ENCODE results near the gene PKP1.

PKP1 gene

DNA sequence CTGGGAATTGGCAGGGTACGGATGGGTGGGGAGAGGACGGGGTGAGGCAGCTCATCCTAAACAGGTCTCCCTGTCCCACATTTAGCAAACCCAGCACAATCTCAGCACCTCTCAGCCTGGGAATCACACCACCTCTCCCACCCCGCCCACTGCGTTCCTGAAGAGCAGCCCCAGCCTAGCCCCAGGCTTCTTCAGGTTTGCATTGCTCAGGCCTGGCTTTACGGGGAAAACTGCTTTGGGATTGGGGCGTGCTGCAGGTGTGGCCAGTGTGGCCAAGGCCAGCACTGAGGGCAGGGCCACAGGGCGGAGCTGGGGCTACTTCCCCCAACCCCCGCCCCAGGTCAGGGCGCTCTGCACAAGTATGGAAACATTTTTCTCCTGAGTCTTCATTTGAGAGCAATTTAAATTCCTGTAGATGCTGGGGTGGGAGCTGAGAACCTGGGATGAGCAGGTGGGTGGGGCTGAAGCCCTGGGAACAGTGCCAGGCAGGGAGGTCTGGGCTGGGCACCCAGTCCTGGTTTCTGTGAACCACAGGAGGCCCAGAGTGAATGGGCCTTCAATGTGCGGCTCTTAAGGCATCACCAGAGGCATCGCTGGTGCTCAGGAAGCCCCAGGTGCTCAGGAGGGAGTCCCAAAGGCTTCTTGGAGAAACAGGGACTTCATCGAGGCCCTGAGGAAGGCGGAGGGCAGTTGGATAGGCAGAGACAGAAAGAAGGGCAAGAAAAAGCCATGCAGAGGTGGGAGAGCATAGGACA, 70.1 kb downstream of the PKP1 start:
- DNase-seq (ENCODE audit: low read depth), result no peak

DNA sequence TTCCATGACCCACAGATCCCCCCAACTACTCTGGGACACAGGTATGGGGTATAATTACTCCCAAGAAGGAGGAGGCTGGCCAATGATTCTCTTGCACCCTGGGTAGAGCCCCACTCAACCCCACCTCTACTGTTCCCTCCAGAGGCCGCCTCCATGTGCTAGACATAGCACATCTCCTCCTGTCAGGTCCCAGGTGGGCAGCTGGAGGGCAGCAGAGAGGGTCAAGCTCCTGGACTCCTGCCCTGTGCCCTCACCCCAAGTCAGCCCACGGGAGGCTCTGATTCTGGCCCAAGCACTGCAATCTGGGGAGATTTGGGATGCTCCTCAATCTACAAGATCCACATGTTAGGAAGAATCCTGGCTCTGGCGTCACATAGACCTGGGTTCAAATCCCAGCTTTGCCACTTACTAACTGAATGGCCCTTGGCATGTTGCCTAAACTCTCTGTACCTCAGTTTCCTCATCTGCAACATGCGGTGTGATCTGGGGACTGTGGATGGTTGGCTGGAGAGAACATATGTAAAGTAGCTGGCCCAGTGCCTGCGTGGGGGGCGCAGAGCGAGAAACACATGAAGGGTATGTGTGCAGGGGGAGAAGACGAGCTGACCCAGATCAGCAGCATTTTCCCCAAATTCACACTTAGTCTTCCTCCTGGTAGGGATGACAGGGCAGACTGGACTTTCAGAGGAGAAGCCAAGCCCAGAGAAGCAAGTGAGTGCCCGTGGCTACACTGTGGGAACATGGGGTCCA, 71.0 kb downstream of the PKP1 start:
- DNase-seq (ENCODE audit: low read depth), result no peak

DNA sequence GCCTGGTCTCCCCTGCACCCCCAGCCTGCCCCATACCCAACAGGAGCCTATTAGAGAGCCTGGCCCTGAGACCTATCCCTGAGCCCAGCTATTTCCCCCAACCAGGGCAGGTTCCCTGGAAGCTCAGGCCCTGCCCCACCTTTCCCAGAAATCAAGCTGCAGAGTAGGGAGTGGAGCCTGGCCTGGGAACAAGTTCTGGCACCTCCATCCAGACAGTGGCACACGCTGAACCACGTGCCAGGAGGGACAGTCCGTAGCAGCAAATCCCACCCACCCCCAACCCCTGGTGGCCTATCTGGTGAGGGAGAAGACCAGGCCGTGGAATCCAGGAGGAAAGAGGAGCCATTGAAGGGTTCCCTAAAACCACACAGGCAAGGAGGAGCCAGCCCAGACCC, 71.6 kb downstream of the PKP1 start:
- DNase-seq (ENCODE audit: low read depth), result no peak

DNA sequence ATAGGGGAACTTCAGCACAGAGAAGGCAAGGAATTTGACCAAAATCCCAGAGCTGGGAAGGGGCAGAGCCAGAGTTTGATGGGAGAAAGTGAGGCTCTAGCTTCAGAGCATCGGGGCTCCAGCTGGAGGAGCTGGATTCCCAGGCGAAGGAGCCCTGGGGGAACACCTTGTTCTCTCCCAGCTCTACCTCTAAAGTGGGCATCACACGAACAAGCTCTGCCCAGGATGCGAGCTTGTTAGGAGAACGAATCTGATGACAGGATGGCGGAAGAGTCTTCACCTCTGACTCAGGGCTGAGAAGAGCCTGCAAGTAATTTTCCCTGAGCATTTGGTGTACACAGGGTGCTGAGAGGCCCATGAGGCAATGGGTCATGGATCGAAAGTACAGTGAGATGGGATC, 72.2 kb downstream of the PKP1 start:
- DNase-seq (ENCODE audit: low read depth), result no peak

DNA sequence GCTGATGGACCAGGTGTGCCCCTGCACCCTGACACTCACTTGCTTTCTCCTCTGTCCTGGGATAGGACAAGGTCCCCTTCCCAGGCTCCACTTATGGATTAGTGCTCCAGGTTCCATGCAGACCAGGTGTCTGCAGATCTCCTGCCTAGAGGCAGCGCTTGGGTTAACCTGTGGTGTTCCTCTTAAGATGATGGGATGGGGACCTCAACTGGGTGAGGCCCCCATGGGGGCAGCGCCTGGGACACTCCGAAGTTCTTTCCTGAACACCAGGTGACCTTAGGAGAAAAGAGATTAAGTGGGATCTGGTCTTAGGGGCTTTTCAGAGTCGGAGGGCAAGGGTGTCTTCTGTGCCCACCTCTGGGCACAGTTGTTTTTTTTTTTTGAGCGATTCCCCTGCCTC, 72.9 kb downstream of the PKP1 start:
- no peak for DNase-seq (ENCODE audit: low read depth)

DNA sequence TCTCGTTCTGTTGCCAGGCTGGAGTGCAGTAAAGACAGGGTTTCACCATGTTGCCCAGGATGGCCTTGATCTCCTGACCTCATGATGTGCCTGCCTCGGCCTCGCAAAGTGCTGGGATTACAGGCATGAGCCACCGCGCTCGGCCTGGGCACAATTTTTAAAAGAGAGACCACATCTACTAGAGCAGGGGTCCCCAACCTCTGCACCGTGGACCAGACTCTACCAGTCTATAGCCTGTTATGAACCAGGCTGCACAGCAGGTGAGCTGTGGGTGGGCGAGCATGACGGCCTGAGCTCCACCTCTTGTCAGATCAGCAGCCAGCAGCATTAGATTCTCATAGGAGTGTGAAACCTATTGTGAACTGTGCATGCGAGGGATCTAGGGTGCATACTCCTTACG, 73.4 kb downstream of the PKP1 start:
- DNase-seq (ENCODE audit: low read depth), result no peak

DNA sequence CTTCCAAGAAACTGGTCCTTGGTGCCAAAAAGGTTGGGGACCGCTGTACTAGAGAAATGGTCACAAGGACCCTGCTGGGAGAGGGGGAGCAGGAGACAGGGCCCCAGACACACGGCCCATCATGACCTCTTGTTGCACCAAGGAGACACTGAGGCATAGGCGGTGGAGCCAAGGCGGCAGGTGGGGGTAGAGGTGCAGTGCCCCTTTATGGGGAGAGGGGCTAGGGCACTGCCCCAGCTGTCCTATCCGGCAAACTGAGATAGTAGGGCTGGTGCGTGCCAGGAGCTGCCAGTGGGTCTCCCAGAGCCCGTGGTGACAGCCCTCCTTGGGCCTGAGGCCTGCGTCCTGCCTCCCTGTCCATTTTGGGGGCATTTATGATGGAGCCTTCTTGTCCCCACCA, 73.9 kb downstream of the PKP1 start:
- DNase-seq (ENCODE audit: low read depth), result no peak

DNA sequence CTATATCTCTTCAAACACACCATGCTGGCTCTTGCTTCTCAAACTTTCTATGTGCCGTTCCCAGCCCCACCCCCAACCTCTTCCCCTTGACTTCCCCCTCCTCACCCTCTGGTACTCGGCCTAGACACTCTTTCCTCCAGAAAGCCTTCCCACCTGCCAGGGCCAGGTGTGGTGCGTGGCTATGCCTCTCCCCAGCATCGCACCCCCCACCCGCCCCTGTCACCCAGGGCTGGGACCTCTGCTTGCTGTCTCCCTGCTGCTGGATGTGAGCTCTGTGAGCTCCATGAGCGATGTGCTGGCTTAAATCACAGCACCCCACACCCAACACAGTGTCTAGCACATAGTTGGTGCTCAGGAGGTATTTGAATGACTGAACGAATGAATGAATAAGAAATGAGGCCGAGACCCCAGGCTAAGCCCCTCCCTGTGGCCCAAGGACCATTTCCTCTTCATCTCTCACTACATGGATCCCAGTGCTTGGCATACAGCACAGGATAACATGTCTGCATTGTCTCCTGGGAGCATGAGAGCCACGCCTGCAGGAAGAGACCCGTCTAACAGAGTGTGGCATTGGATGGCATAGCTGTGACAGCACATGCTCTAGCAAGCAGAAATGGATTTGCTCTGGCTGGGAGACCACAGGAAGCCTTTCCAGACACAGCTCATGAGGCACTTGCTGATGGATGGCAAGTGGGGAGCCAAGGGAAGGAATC, 74.5 kb downstream of the PKP1 start:
- no peak for DNase-seq (ENCODE audit: low read depth)

DNA sequence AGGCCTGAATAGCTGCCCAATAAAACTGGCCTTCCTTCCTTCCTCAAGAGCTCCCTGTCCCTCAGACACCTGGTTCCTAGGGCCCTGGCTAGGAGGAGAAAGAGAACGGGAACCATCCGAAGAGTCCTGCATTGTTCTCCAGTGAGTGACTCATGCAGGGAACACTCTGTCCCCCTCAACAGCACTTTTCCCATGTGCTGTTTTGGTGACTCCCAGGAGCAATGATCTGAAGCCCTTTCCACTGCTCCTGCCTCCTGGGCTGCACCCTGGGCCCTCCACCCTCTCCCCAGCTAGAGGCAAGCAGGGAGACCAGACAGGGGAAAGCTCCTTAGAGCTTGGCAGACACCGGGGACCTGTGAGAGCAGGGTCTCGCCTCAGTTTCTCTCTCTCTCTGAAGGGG, 75.3 kb downstream of the PKP1 start:
- no peak for DNase-seq (ENCODE audit: low read depth)

DNA sequence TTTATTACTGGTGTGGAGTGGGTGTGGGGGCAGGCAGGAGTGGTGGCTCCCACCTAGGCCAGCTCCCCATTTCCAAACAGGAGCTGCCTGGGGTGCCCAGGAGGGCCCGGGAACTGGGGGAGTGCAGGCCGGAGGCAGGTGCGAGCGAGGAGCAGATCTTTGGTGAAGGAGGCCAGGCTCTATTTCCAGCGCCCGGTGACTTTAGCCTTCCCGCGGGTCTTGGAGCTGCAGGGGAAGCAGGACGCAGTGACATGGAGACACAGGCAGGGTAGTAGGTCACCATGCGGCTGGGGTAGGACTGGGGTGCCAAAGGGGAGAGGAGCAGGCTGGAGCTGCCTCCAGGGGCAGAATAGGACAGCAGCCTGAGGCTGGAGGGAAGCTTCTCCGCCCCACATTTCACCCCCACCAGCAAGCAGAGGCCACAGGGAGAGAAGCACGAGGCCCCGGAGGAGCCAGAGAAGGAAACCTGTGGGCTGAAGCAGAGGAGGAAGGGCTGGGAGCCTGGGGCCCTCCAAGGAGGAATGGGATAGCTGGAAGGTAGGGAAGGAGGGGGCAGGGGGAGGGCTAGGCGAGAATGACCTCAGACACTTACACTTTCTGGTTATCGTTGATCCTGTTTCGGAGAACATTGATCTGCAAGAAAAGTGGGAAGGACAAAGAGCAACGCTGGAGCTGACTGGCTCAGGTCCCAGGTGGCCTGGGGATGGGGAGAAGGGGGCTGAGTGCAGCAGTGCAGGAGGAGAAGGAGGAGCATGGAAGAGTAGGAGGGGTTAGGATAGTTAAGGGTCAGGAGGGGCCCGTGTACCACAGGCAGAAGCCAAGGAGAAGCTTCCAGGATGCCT, 75.9 kb downstream of the PKP1 start:
- no peak for DNase-seq (ENCODE audit: low read depth)

DNA sequence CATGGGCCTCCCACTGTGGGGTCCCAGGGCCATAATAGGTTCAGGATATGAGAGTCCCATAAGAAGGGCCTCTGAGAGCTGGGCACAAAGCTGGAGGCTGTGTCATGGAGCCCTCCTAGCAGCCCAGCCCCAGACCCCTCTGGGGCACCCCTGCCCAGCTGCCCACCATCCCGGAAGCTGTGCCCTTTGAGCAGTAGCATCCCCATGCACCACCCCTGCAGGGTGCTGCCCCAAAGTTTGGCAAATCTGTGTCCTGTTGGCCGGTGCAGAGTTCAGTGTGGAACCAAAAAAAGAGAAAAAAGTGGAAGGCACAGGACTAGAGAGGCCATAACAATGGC, 76.5 kb downstream of the PKP1 start:
- no peak for DNase-seq (ENCODE audit: low read depth)

DNA sequence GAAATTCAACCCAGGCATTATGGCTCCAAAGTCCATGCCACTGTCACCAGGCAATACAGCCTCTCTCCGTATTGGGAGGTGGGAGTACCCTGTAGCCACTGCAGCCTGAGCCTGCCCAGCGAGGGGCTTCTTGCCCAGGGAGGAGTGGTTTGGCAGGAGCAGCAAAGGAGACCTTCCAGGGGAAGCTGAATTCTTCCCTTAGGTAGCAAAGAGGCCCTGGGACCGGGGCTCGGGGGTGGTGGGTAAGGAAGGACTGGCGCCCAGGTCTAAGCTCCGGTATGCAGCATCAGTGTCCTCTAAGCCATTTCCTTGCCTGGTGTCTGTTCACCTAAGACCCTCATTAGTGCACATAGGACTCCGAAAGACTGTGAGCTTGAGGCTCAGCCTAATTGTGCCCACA, 77.2 kb downstream of the PKP1 start:
- no peak for DNase-seq (ENCODE audit: low read depth)

DNA sequence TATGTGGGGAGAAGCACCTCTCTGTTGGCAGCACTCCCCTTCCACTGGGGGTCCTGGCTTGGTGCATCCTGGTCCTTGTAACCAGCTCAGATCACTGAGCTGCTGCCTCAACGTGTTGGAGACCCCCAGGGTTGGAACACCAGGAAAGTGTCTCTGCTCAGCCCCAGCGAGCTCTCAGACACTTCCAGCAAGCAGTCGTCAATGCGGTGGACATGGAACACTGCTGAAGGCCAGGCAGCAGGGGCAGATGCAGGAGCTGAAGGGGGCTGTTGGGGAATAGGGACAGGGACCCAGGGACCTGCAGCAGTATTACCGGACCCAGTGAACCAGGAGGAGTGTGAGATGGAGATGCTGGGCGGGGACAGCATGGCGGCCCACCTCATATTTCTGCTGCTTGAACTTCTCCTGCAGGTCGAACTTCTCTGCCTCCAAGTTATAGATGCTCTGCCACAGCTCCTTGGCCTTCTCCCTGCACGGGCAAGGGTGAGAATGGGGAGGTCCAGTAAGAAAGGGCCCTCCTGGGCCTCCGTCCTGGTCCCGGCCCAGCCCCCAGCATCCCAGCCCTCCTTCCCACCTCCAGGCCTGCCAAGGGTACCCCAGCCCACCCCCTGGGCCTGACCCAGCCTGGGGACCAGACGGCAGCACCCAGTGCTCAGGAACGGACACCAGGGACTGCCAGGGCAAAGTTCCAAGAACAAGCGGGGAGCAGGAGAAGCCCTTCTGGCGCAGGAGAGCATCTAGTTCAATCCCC, 77.8 kb downstream of the PKP1 start:
- no peak for DNase-seq (ENCODE audit: low read depth)

DNA sequence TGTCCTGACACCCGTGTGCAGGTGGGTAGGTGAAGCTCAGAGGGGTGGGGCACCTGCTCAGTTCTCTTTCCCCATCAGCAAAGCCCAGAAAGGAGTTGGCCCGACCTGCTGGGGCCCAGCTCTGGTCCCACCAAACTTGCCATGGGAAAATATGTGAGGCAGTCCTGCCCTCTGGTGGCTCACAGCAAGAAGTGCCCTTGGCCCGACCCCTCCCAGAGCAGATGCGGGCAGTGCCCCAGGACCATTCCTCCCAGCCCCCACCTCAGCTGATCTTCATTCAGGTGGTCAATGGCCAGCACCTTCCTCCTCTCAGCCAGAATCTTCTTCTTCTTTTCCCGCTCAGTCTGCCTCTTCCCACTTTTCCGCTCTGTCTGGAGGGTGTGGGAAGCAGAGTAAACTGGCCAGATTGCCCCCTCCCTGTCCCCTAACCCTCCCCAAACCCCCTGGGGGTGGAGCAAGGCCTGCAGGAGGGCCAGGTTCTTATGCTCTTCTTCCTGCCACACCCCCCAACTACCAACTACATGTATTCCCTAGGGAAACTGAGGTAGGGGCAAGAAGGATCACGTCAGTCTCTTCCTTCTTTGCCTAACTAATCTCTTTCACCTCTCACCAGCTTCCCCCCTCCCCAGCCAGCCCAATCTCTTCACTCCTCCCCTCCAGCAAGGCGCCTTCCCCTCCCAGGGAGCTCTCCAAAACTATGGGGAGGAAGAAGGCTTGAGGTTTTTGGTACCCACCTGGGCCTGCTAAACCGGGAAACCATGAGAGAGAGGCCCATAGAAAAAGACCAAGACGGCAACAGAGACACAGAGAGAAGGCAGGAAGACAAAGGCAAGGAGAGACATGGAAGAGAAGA, 78.6 kb downstream of the PKP1 start:
- DNase-seq (ENCODE audit: low read depth), result no peak

DNA sequence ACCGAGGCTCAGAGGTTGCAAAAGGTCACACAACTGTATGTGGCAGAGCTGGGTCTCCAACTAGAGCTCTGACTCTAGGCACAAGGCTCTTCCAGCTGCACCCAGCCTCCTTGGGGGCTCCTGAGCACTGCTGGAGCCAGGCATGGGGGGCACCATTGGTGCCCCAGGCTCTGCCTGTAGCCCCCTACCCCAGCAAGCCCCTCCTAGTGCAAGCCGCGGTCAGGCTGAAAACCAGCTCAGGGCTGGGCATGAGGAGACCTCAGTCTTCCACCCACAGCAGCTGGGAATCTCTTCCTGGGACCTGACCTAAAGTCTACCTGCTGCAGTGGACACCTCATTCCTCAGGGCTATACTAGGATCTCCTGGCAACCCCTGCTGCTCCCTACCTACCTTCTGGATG, 79.6 kb downstream of the PKP1 start:
- no peak for DNase-seq (ENCODE audit: low read depth)

DNA sequence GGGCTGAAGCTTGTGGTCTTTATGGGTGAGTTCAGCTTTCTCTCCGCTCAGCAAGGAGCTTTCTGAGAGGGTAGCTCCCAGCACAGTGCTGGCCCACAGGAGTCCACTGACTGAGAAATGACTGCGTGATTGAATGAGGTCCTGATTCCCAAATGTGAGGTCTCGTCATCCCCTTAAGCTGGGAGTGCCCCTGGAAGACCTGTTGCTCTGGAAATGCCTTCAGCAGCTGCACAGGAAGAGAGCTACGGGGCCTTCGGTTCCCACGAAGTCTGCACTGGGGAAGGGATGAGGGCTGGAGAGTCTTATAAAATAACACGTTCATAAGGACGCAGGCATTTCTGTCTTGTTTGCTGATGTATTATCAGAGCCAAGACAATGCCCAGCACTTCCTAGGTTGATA, 80.2 kb downstream of the PKP1 start:
- no peak for DNase-seq (ENCODE audit: low read depth)

DNA sequence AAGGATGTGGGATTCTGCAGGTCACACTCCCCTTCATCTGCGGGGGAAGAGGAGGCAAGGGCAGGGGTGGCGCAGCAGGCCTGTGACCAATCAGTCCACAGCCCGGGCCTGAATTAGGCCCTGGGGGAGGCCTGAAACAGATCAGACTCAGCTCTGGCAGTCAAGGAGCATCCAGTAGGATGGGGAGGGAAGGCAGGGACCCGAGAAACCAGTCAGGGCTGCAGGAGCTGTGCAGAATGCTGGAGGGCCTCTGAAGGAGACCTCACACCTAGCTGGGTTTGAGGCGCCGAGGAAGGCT, 81.5 kb downstream of the PKP1 start:
- DNase-seq (ENCODE audit: low read depth), result no peak

DNA sequence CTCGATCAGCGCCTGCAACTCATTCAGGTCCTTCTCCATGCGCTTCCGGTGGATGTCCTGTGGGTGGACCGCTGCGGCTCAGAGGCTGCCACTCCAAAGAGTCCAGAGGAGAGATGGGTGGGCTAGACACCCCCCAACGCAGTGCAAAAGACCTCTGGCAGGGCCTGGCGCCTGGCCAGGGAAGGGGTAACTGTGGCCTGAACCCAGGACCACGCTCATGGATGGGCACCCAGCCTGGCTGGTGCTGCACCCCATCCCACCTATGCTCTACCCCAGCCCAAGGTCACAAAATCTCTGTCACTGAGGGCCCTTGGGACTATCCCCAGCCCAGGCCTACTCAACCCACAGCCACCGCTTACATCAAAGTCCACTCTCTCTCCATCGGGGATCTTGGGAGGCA, 81.9 kb downstream of the PKP1 start:
- no peak for DNase-seq (ENCODE audit: low read depth)

DNA sequence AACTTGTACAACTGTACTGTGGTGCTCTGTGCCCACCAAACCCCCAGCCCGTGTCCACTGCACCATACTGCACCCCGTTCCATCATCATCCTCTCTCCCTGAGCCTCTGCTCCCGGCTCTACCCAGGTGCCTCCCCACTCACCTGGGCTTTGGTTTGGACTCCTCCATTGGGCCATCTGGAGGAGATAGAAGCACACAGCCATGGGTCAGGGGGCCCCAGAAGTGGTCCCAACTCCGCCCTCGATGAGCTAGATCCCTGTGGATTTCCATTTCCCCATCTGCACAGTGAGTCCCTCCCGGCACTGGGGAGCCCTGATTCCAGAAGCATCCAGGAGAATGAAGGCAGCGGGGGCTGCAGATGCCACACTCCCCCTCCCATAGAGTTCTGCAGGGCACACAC, 83.4 kb downstream of the PKP1 start:
- no peak for DNase-seq (ENCODE audit: low read depth)

DNA sequence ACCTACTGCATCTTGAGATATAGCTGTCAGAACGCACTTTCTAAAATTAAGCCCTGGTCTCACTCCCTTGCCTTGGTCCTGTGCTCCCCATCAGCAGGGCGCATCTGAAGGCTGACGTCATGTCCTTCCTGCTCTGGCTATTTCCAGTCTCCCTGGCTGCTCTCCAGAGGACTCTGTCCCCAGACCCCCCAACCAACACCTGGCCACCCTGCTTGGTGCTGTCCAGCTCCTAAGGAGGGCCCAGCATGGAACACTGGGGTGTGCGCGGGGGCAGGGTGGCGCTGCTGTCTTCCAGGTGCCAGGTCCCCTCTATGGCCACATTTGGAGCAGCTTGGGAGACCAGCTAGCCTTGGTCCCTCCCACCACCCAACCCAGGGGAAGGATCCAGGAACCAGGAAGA, 85.9 kb downstream of the PKP1 start:
- no peak for DNase-seq (ENCODE audit: low read depth)

DNA sequence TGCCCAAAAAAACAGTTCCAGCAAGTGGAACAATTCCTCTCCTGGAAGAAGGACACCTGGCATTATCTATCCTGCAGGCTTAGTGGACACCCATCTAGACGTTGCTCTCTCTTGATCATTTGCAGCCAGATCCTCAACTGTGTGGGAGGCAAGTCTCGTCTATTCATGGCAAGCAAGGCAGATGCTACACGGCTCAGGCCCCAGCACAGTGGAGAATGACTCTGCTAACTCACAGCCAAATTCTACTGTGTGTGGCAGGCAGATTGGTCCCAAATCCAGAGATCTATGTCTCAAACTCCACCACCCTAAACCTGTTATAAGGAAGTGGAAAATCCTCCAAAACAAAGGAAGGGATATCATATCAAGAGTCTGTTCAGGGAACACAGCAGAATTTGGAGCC, 87.2 kb downstream of the PKP1 start:
- no peak for DNase-seq (ENCODE audit: low read depth)

All from stimulated activated CD8-positive, alpha-beta memory T cell treated with anti-CD3 and anti-CD28 coated beads, Interleukin-7, amount 100 ng/mL, for 24 hours (primary cell).